CD14-positive monocyte (primary cell): ENCODE results near the gene INO80E. TPM values are rescaled to one million over a fixed set of nuclear protein-coding genes. Genes with fewer than 3 reads are reported as not detected.

Source experiments
- DNase-seq, 3 donors: peaks; one replicate each; pipeline ENCODE4 v3.0.0-alpha.2; 2011 to 2022
- H2AFZ ChIP-seq: 2 replicates; pipeline ENCODE4 v1.6.0; 2012; ENCODE audit warnings: mild to moderate bottlenecking, low read depth, low read length, inconsistent platforms; ENCODE audit not compliant: insufficient read depth, poor library complexity, severe bottlenecking
- H3K27ac ChIP-seq, 2 donors: 1 replicate in 1 of 2; 2 replicates in 1 of 2; pipeline ENCODE4 v1.5.1; 2012 to 2013; ENCODE audit warnings: low read length in 2 of 2, control low read depth in 1 of 2, inconsistent platforms in 1 of 2, low read depth in 1 of 2, mild to moderate bottlenecking in 1 of 2
- H3K27me3 ChIP-seq, 2 donors: one replicate each; pipeline versions ENCODE4 v1.6.0 to v1.6.1; 2011 to 2013; ENCODE audit warnings: low read length in 2 of 2; ENCODE audit not compliant: control insufficient read depth in 2 of 2, insufficient read depth in 2 of 2
- H3K36me3 ChIP-seq, 2 donors: replicated peaks in 1 of 2; 1 replicate in 1 of 2; 2 replicates in 1 of 2; pipeline versions ENCODE4 v1.5.1 to v1.6.1; 2012 to 2013; ENCODE audit warnings: low read length in 2 of 2, control low read depth in 1 of 2, inconsistent platforms in 1 of 2, mild to moderate bottlenecking in 1 of 2; ENCODE audit not compliant: insufficient read depth in 2 of 2, control insufficient read depth in 1 of 2
- H3K4me1 ChIP-seq, 2 donors: 1 replicate in 1 of 2; 2 replicates in 1 of 2; pipeline versions ENCODE4 v1.5.1 to v1.6.1; 2012 to 2013; ENCODE audit warnings: low read length in 2 of 2, control low read depth in 1 of 2, inconsistent platforms in 1 of 2, mild to moderate bottlenecking in 1 of 2, moderate library complexity in 1 of 2; ENCODE audit not compliant: insufficient read depth in 2 of 2, control insufficient read depth in 1 of 2
- H3K4me2 ChIP-seq: replicated peaks from 2 replicates; pipeline ENCODE3; 2012; ENCODE audit warnings: low read length, moderate library complexity, mild to moderate bottlenecking; ENCODE audit not compliant: poor library complexity, severe bottlenecking; ENCODE audit errors: extremely low read depth
- H3K4me3 ChIP-seq, 3 experiments: fragments of 200-600 bp in 1 of 3; sonication (generic) in 1 of 3; replicated peaks in 1 of 3; 1 replicate in 2 of 3; 2 replicates in 1 of 3; pipeline ENCODE4 v1.5.1; 2011 to 2013; ENCODE audit warnings: low read length in 3 of 3, mild to moderate bottlenecking in 3 of 3, control low read depth in 2 of 3, low read depth in 2 of 3, inconsistent platforms in 1 of 3, moderate library complexity in 1 of 3
- H3K79me2 ChIP-seq: 2 replicates; pipeline ENCODE4 v1.6.0; 2012; ENCODE audit warnings: mild to moderate bottlenecking, control low read depth, inconsistent platforms, low read length, moderate library complexity; ENCODE audit not compliant: insufficient read depth
- H3K9ac ChIP-seq: 2 replicates; pipeline ENCODE4 v1.6.0; 2017; ENCODE audit warnings: low read length, mild to moderate bottlenecking; ENCODE audit not compliant: insufficient read depth, poor library complexity, severe bottlenecking
- H3K9me3 ChIP-seq, 2 donors: replicated peaks in 1 of 2; 1 replicate in 1 of 2; 2 replicates in 1 of 2; pipeline versions ENCODE4 v1.5.1 to v1.6.1; 2012 to 2013; ENCODE audit warnings: low read length in 2 of 2, control low read depth in 1 of 2; ENCODE audit not compliant: control insufficient read depth in 1 of 2, insufficient read depth in 1 of 2
- H4K20me1 ChIP-seq: 2 replicates; pipeline ENCODE4 v1.6.0; 2012; ENCODE audit warnings: mild to moderate bottlenecking, low read length, control low read depth, moderate library complexity; ENCODE audit not compliant: insufficient read depth
- H3K27ac Mint-ChIP-seq, 7 donors: one replicate each; pipeline ENCODE4 v1.8.0; 2020; ENCODE audit warnings: mild to moderate bottlenecking in 7 of 7, mixed read lengths in 7 of 7, moderate library complexity in 6 of 7, inconsistent platforms in 2 of 7
- H3K27me3 Mint-ChIP-seq, 3 donors: one replicate each; pipeline ENCODE4 v1.8.0; 2021 to 2022; ENCODE audit warnings: low read depth in 3 of 3, mild to moderate bottlenecking in 3 of 3, mixed read lengths in 3 of 3, moderate library complexity in 3 of 3, inconsistent platforms in 1 of 3
- H3K36me3 Mint-ChIP-seq, 2 donors: one replicate each; pipeline ENCODE4 v1.8.0; 2020; ENCODE audit warnings: mixed read lengths in 2 of 2, inconsistent platforms in 1 of 2, mild to moderate bottlenecking in 1 of 2
- H3K4me1 Mint-ChIP-seq: one replicate; pipeline ENCODE4 v1.8.0; 2020; ENCODE audit warnings: mild to moderate bottlenecking, mixed read lengths
- H3K4me3 Mint-ChIP-seq, 2 donors: one replicate each; pipeline ENCODE4 v1.8.0; 2020; ENCODE audit warnings: mild to moderate bottlenecking in 2 of 2, mixed read lengths in 2 of 2, moderate library complexity in 1 of 2
- H3K9me3 Mint-ChIP-seq, 7 donors: one replicate each; pipeline ENCODE4 v1.8.0; 2020 to 2022; ENCODE audit warnings: mixed read lengths in 7 of 7, mild to moderate bottlenecking in 6 of 7, moderate library complexity in 6 of 7, inconsistent platforms in 2 of 7
- CTCF ChIP-seq: fragments of 200-600 bp; IDR thresholded peaks from one replicate; pipeline ENCODE4 v1.8.0; 2022; ENCODE audit warnings: antibody characterized with exemption, mild to moderate bottlenecking
- WGBS: methylation state at CpG from one replicate; pipeline ENCODE4 v1.1.5; 2013; ENCODE audit warnings: missing lambda C conversion rate; ENCODE audit not compliant: insufficient coverage; 5-methylcytosine and 5-hydroxymethylcytosine counted together
- intact Hi-C, 2 donors: fragments of 100-400 bp; cut with micrococcal nuclease; formaldehyde crosslinking; loops; one replicate each; pipeline versions ENCODE4 v1.15.0 to v1.15.1; 2023
- polyA plus RNA-seq, 3 donors: library from polyadenylated mRNA; depleted of rRNA in 1 of 3; unstranded in 2 of 3; stranded (reverse) in 1 of 3; fragments of 300-500 nt in 2 of 3; fragments of >200 nt in 1 of 3; fragmentation: Illumina TruSeq in 2 of 3; gene quantifications; 1 replicate in 2 of 3; 2 replicates in 1 of 3; pipeline ENCODE4 v1.2.3, GENCODE V29; 2012 to 2021

INO80E gene
- polyA plus RNA-seq, 3 donors, result 2.8 to 57.6 (median 3.5) TPM

- peaks cover 31 to 48% of the 10 kb centered on the region in 2 donors for H3K36me3 Mint-ChIP-seq
- no peak overlapping the region for H3K4me2 ChIP-seq
Measured at GRCh38 chr16:30004424-30004776, 8.4 kb downstream of the INO80E start.

GRCh38 chr16:30004811-30005242 lies 8.8 kb downstream of the INO80E start:
- peaks cover 14 to 40% of the 10 kb centered on the region in 2 donors for H3K36me3 ChIP-seq
- Mint-ChIP-seq H3K27me3 (peaks cover 6 to 18% (median 12%) of the 10 kb centered on the region in 3 donors), H3K4me1 (no peaks in the 10 kb centered on the region), H3K36me3 (peaks cover 28 to 43% of the 10 kb centered on the region in 2 donors), H3K27ac (no peak overlapping the region), H3K9me3 (peaks cover 0 to 3% (median 0%) of the 10 kb centered on the region in 7 donors), H3K4me3 (no peak overlapping the region)
- H3K4me1 ChIP-seq, result no peaks in the 10 kb centered on the region
- H3K79me2 ChIP-seq, result no peaks in the 10 kb centered on the region
- H2AFZ ChIP-seq, result no peak overlapping the region
- H3K27ac ChIP-seq, result no peak overlapping the region
- no peak for DNase-seq
- H3K9ac ChIP-seq, result no peak overlapping the region
- H3K9me3 ChIP-seq, result no peaks in the 10 kb centered on the region
- H3K4me2 ChIP-seq, result no peak overlapping the region
- WGBS, result 19% methylated on average over 5 of the region's 11 CpGs
- intact Hi-C loops, result loop anchor here in 1 of 2 donors (5.0 kb wide), 2 partner anchors 58 to 308 kb away; no protein-coding TSS in a partner anchor
- peaks cover 0 to 8% of the 10 kb centered on the region in 2 donors for H3K27me3 ChIP-seq
- peaks cover 8% of the 10 kb centered on the region for H4K20me1 ChIP-seq
- no peak for TF ChIP-seq CTCF
- no peak overlapping the region for H3K4me3 ChIP-seq

More at GRCh38 chr16:30004424-30004776, 8.4 kb downstream of the INO80E start:
- H3K27me3 ChIP-seq, result peaks cover 0 to 4% of the 10 kb centered on the region in 2 donors
- H3K9me3 ChIP-seq, result no peaks in the 10 kb centered on the region
- WGBS, result 76% methylated on average over 18 of the region's 19 CpGs
- no peak overlapping the region for H3K4me3 Mint-ChIP-seq
- no peak for TF ChIP-seq CTCF
- H3K9ac ChIP-seq, result no peak overlapping the region
- no peak for DNase-seq
- peaks cover 0 to 2% (median 0%) of the 10 kb centered on the region in 7 donors for H3K9me3 Mint-ChIP-seq
- H3K79me2 ChIP-seq, result no peaks in the 10 kb centered on the region
- no peak overlapping the region for H3K27ac Mint-ChIP-seq
- no peaks in the 10 kb centered on the region for H3K4me1 Mint-ChIP-seq
- no peak overlapping the region for H3K27ac ChIP-seq
- intact Hi-C loops, result no loop called here
- H3K36me3 ChIP-seq, result peaks cover 14 to 44% of the 10 kb centered on the region in 2 donors
- peaks cover 5 to 13% (median 8%) of the 10 kb centered on the region in 3 donors for H3K27me3 Mint-ChIP-seq
- H4K20me1 ChIP-seq, result peaks cover 8% of the 10 kb centered on the region
- H3K4me1 ChIP-seq, result no peaks in the 10 kb centered on the region
- no peak overlapping the region for H3K4me3 ChIP-seq
- no peak overlapping the region for H2AFZ ChIP-seq
